ENCODE results near the gene RASA3.

GRCh38 chr13:114067381-114067885 is 65.0 kb downstream of the RASA3 start:
- TF ChIP-seq, protein P1, sequence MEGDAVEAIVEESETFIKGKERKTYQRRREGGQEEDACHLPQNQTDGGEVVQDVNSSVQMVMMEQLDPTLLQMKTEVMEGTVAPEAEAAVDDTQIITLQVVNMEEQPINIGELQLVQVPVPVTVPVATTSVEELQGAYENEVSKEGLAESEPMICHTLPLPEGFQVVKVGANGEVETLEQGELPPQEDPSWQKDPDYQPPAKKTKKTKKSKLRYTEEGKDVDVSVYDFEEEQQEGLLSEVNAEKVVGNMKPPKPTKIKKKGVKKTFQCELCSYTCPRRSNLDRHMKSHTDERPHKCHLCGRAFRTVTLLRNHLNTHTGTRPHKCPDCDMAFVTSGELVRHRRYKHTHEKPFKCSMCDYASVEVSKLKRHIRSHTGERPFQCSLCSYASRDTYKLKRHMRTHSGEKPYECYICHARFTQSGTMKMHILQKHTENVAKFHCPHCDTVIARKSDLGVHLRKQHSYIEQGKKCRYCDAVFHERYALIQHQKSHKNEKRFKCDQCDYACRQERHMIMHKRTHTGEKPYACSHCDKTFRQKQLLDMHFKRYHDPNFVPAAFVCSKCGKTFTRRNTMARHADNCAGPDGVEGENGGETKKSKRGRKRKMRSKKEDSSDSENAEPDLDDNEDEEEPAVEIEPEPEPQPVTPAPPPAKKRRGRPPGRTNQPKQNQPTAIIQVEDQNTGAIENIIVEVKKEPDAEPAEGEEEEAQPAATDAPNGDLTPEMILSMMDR (IDR thresholded peaks at IDR 0.05; ENCODE audit: insufficient read depth, low read length): no peak
- no peak for TF ChIP-seq POLR2AphosphoS5 (IDR thresholded peaks at IDR 0.05; ENCODE audit: low read depth)
- TF ChIP-seq, protein P2, sequence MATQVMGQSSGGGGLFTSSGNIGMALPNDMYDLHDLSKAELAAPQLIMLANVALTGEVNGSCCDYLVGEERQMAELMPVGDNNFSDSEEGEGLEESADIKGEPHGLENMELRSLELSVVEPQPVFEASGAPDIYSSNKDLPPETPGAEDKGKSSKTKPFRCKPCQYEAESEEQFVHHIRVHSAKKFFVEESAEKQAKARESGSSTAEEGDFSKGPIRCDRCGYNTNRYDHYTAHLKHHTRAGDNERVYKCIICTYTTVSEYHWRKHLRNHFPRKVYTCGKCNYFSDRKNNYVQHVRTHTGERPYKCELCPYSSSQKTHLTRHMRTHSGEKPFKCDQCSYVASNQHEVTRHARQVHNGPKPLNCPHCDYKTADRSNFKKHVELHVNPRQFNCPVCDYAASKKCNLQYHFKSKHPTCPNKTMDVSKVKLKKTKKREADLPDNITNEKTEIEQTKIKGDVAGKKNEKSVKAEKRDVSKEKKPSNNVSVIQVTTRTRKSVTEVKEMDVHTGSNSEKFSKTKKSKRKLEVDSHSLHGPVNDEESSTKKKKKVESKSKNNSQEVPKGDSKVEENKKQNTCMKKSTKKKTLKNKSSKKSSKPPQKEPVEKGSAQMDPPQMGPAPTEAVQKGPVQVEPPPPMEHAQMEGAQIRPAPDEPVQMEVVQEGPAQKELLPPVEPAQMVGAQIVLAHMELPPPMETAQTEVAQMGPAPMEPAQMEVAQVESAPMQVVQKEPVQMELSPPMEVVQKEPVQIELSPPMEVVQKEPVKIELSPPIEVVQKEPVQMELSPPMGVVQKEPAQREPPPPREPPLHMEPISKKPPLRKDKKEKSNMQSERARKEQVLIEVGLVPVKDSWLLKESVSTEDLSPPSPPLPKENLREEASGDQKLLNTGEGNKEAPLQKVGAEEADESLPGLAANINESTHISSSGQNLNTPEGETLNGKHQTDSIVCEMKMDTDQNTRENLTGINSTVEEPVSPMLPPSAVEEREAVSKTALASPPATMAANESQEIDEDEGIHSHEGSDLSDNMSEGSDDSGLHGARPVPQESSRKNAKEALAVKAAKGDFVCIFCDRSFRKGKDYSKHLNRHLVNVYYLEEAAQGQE (IDR thresholded peaks at IDR 0.05; ENCODE audit: insufficient replicate concordance, low read depth): no peak
- TF ChIP-seq GABPA (IDR thresholded peaks at IDR 0.05; ENCODE audit: low read depth): no peak
- TF ChIP-seq SPI1 (IDR thresholded peaks at IDR 0.05; ENCODE audit: borderline replicate concordance, low read depth): no peak
